ENCODE measurements around the gene VASH2.

Gene VASH2

DNA sequence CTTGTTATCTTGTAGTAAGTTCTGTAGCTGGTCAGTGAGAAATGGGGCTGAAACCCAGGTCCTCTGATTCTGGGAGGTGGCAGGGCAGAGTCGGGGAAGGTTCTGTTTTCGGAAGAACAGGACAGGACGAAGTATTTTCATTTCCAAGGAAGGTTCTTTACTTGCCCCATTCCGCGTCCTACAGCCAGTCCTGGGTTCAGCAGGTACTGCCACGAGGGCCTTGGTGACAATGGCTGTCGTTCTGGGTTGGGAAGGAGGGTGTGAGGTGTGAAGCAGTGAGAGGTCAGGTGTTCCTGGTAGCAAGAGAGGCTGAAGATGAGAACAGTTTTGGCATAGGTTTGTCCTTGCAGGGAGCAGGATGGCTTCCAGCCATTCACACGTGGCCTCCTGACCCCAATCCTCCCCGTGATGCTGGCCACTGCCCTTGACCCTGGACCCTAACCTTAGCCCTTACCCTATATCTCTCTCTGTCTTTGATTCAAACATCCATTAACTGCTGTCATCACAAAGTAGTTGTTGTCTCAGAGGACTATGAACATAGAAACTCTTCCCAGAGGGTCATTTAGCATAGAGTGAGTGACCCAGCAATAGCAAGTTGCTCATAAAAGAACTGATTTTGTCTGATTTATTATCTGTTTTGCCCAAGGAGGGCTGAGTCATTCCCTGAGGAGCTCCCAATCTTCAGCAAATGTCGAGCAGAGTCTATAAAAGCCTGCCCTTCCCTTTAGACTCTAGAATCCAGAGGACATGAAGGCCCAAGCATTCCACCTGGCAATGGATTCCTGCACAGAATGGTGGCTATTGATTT is 25.0 kb downstream of the VASH2 start:
- H3K27ac ChIP-seq = no peak overlapping the region
- H3K4me1 ChIP-seq (ENCODE audit: control insufficient read depth in 1 of 2, insufficient read depth in 1 of 2, low read depth in 1 of 2, low read length in 1 of 2) = no peaks in the 10 kb centered on the region
- H3K4me3 ChIP-seq (ENCODE audit: low read depth in 1 of 2, low read length in 1 of 2) = no peak overlapping the region
- H3K27me3 ChIP-seq = peaks cover 6% of the 10 kb centered on the region
- H3K9me3 ChIP-seq = no peaks in the 10 kb centered on the region
- no peak for TF ChIP-seq CTCF (IDR thresholded peaks at IDR 0.05)
- H3K36me3 ChIP-seq = no peaks in the 10 kb centered on the region

DNA sequence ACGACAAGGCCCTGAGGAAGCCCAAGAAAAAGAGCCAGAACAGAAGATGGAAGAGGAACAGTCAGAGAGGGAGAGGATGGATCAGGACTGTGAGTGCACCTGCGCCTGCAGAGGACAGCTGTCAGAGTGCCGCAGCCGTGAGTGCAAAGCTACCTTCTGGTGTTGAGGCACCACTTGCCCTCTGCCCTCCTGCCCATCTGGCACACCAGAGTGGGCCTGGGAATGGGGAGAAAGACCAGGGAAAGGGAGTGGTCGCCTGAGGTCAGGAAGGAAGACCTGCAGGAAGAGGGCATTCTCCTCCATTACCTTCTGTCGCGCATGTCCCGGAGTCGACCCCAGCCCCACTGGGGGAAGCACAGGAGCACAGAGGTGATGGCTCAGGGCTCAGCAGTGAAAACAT is 26.2 kb downstream of the VASH2 start:
- Histone ChIP-seq H3K4me1 (ENCODE audit: control insufficient read depth in 1 of 2, insufficient read depth in 1 of 2, low read depth in 1 of 2, low read length in 1 of 2) (no peaks in the 10 kb centered on the region), H3K27ac (no peak overlapping the region), H3K36me3 (no peaks in the 10 kb centered on the region), H3K27me3 (peaks cover 6% of the 10 kb centered on the region), H3K4me3 (ENCODE audit: low read depth in 1 of 2, low read length in 1 of 2) (no peak overlapping the region), H3K9me3 (no peaks in the 10 kb centered on the region)
- no peak for TF ChIP-seq CTCF (IDR thresholded peaks at IDR 0.05)

DNA sequence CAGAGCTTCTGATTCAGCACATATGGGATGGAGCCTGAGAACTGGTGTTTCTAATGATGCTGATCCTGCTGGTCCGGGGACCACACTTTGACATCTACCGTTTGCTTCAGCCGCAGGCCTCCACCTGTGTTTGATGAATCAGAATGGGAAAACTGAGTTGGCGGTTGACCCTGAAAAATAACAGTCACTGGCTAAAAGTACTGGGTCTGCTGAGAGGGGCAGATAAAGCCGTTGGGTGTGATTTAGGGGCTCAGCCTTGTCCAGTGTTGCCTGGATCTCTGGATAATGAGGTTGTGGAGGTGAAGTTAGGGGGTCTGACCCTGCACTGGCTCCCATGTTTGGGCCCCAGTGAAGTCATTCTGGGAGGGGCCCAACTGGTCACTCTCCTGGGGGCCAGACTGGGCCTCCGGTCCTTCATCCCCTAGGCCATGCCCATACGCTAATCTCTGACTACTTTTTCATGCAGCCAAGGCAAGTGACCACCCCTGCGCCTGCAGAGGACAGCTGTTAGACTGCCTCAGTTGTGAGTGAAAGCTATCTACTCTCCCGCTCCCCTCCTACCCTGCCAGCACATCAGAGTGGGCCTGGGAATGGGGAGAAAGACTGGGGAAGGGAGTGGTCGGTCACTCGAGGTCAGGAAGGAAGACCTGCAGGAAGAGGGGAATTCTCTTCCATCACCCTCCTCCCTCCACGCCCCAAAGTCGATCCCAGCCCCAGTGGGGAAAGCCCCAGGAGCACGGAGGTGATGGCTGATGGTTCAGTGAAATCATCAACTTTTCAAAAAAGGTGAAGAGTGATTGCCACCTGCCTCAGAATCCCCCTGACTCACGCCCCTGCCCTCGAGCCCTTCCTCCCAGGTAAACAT is 27.7 kb downstream of the VASH2 start:
- no peaks in the 10 kb centered on the region for H3K9me3 ChIP-seq
- peaks cover 6% of the 10 kb centered on the region for H3K27me3 ChIP-seq
- no peaks in the 10 kb centered on the region for H3K4me1 ChIP-seq (ENCODE audit: control insufficient read depth in 1 of 2, insufficient read depth in 1 of 2, low read depth in 1 of 2, low read length in 1 of 2)
- H3K27ac ChIP-seq = no peak overlapping the region
- no peaks in the 10 kb centered on the region for H3K36me3 ChIP-seq
- TF ChIP-seq CTCF (IDR thresholded peaks at IDR 0.05) = no peak
- H3K4me3 ChIP-seq (ENCODE audit: low read depth in 1 of 2, low read length in 1 of 2) = no peak overlapping the region

GRCh38 chr1:212979340-212980122 is 29.2 kb downstream of the VASH2 start:
- H3K27ac ChIP-seq = no peak overlapping the region
- H3K27me3 ChIP-seq = no peaks in the 10 kb centered on the region
- H3K4me1 ChIP-seq (ENCODE audit: control insufficient read depth in 1 of 2, insufficient read depth in 1 of 2, low read depth in 1 of 2, low read length in 1 of 2) = no peaks in the 10 kb centered on the region
- TF ChIP-seq CTCF (IDR thresholded peaks at IDR 0.05) = no peak
- H3K36me3 ChIP-seq = no peaks in the 10 kb centered on the region
- no peak overlapping the region for H3K4me3 ChIP-seq (ENCODE audit: low read depth in 1 of 2, low read length in 1 of 2)
- H3K9me3 ChIP-seq = no peaks in the 10 kb centered on the region

DNA sequence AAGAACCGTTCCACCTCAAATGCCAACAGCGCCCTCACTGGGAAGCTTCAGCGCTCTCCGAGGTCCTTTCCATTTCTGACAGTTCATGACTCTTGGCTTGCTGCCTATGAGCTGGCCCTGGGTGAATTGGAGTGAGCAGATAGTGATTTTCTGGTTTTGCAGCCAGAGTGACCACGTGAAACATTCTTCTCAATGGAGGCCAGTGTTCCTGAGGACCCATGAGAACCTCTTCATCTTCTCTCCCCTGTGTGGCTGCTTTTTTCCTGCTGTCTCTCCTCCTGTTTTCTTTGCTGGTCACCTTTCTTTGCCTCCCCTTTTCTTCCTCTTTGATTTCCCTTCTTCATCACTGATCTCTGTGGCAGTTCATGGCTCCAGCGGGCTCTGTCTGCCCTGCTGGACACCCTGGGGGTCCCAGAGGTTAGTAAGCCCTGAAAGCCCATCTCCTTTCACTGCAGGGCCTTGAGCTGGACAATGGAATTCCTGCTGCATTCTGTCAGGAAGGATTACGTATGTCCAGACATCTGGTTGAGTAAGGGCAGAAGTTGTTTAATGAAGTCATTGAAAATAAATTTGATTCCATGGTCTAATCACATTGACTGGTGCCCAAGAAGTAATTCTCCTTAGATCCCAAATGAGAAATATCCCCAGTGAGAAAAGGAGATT is 29.9 kb downstream of the VASH2 start:
- no peaks in the 10 kb centered on the region for H3K4me1 ChIP-seq (ENCODE audit: control insufficient read depth in 1 of 2, insufficient read depth in 1 of 2, low read depth in 1 of 2, low read length in 1 of 2)
- H3K27ac ChIP-seq = no peak overlapping the region
- no peaks in the 10 kb centered on the region for H3K27me3 ChIP-seq
- H3K36me3 ChIP-seq = no peaks in the 10 kb centered on the region
- no peak for TF ChIP-seq CTCF (IDR thresholded peaks at IDR 0.05)
- no peak overlapping the region for H3K4me3 ChIP-seq (ENCODE audit: low read depth in 1 of 2, low read length in 1 of 2)
- H3K9me3 ChIP-seq = no peaks in the 10 kb centered on the region

All from neutrophil (primary cell).